Panc1 (cell line): ENCODE data around the gene ATP2B2. TPM values are rescaled to one million over a fixed set of nuclear protein-coding genes. Genes with fewer than 3 reads are reported as not detected.

Experiments used
- ATAC-seq: fragments of 200-7000 bp; cut with Tn5 transposase; 2 replicates; pipeline ENCODE4 v1.9.1; 2020; ENCODE audit warnings: mild to moderate bottlenecking, moderate library complexity
- BruUV-seq: library from RNA; stranded (reverse); fragments of 400-500 nt; replicated peaks from 2 replicates; lab custom pipeline; 2021; lab: Mats Ljungman, UMichigan
- CTCF ChIA-PET: fragments of 300-600 bp; sonication (Branson Sonifier 250); formaldehyde crosslinking; loops from one replicate; lab custom pipeline; 2022; ENCODE audit warnings: antibody characterized with exemption; lab: Charles Lee
- POLR2A ChIA-PET: fragments of 300-600 bp; sonication (Branson Sonifier 250); formaldehyde crosslinking; loops from one replicate; lab custom pipeline; 2022; ENCODE audit warnings: antibody characterized with exemption; lab: Charles Lee
- DNase-seq: peaks from one replicate; pipeline ENCODE4 v3.0.0-alpha.2; 2010; ENCODE audit warnings: low read depth, low spot score
- H3K27ac ChIP-seq: 2 replicates; pipeline ENCODE4 v1.5.1; 2011; ENCODE audit warnings: mild to moderate bottlenecking, low read length, inconsistent platforms
- H3K27me3 ChIP-seq: fragments of 200-500 bp; sonication (Bioruptor generic); 2 replicates; pipeline ENCODE4 v1.6.0; 2014; ENCODE audit warnings: low read length, inconsistent platforms; ENCODE audit not compliant: control insufficient read depth, insufficient read depth
- H3K36me3 ChIP-seq: fragments of 200-500 bp; sonication (Bioruptor generic); 2 replicates; pipeline ENCODE4 v1.5.1; 2014; ENCODE audit warnings: inconsistent platforms, mild to moderate bottlenecking, low read length, moderate library complexity; ENCODE audit not compliant: control insufficient read depth, insufficient read depth
- H3K4me1 ChIP-seq: 2 replicates; pipeline ENCODE4 v1.5.1; 2011; ENCODE audit warnings: inconsistent platforms, mild to moderate bottlenecking, low read length, moderate library complexity; ENCODE audit not compliant: control insufficient read depth, insufficient read depth
- H3K4me3 ChIP-seq, 2 experiments: 2 replicates each; pipeline ENCODE4 v1.5.1; 2011 to 2012; ENCODE audit warnings: low read depth in 2 of 2, low read length in 2 of 2, mild to moderate bottlenecking in 2 of 2, inconsistent platforms in 1 of 2, moderate library complexity in 1 of 2
- H3K9me3 ChIP-seq: fragments of 200-500 bp; sonication (Bioruptor generic); 2 replicates; pipeline ENCODE4 v1.5.1; 2014; ENCODE audit warnings: low read depth, mild to moderate bottlenecking, inconsistent platforms, low read length, moderate library complexity; ENCODE audit not compliant: control insufficient read depth, insufficient read depth
- POLR2AphosphoS5 ChIP-seq: IDR thresholded peaks from 2 replicates; pipeline ENCODE4 v1.6.1; 2012; ENCODE audit warnings: mild to moderate bottlenecking, low read depth, low read length, moderate library complexity
- REST ChIP-seq, 2 experiments: IDR thresholded peaks; 2 replicates each; pipeline ENCODE4 v1.6.1; 2011 to 2012; ENCODE audit warnings: low read depth in 2 of 2, control low read depth in 1 of 2, low read length in 1 of 2, mild to moderate bottlenecking in 1 of 2, moderate library complexity in 1 of 2; ENCODE audit not compliant: insufficient read depth in 1 of 2
- SIN3A ChIP-seq: IDR thresholded peaks from 2 replicates; pipeline ENCODE4 v1.6.1; 2012; ENCODE audit warnings: low read depth, mild to moderate bottlenecking, low read length, moderate library complexity, borderline replicate concordance; ENCODE audit not compliant: insufficient read depth
- TCF7L2 ChIP-seq: IDR thresholded peaks from 2 replicates; pipeline ENCODE4 v1.6.1; 2011; ENCODE audit warnings: mild to moderate bottlenecking, low read depth, low read length, inconsistent platforms
- in situ Hi-C: cut with HindIII; loops from 2 replicates; pipeline ENCODE4 v1.10.0; 2016; ENCODE audit warnings: low sequenced_read_pairs, low pct_unique_long_range_greater_than_20kb
- intact Hi-C: fragments of 100-400 bp; cut with micrococcal nuclease; formaldehyde crosslinking; loops from one replicate; pipeline ENCODE4 v1.10.0; 2022; ENCODE audit not compliant: unreplicated experiment
- total RNA-seq: library from RNA; stranded (reverse); gene quantifications from one replicate; pipeline ENCODE4 v1.2.1, GENCODE V29; 2021; ENCODE audit not compliant: unreplicated experiment
- TF ChIP-seq, protein P1 (sequence below): fragments of 450-650 bp; IDR thresholded peaks from 2 replicates; pipeline ENCODE4 v1.5.1; 2017; ENCODE audit warnings: mild to moderate bottlenecking

ATP2B2 gene
- total RNA-seq, 1 experiment from 2014 or later = not detected

GRCh38 chr3:10303785-10304184 is 201.6 kb downstream of the ATP2B2 start:
- intact Hi-C loops = no loop called here
- DNase-seq (no peak), ATAC-seq (no peak)
- no peaks in the 10 kb centered on the region; the same call in 1 of the 2 replicates for H3K36me3 ChIP-seq
- H3K27me3 ChIP-seq = no peaks in the 10 kb centered on the region
- no peak overlapping the region for H3K27ac ChIP-seq
- TF ChIP-seq REST (IDR thresholded peaks at IDR 0.05; ENCODE audit: insufficient read depth in 1 of 2, low read depth in 2 of 2, low read length in 1 of 2) (no peak), SIN3A (no peak), TCF7L2 (no peak), POLR2AphosphoS5 (no peak)
- TF ChIP-seq, protein P1, sequence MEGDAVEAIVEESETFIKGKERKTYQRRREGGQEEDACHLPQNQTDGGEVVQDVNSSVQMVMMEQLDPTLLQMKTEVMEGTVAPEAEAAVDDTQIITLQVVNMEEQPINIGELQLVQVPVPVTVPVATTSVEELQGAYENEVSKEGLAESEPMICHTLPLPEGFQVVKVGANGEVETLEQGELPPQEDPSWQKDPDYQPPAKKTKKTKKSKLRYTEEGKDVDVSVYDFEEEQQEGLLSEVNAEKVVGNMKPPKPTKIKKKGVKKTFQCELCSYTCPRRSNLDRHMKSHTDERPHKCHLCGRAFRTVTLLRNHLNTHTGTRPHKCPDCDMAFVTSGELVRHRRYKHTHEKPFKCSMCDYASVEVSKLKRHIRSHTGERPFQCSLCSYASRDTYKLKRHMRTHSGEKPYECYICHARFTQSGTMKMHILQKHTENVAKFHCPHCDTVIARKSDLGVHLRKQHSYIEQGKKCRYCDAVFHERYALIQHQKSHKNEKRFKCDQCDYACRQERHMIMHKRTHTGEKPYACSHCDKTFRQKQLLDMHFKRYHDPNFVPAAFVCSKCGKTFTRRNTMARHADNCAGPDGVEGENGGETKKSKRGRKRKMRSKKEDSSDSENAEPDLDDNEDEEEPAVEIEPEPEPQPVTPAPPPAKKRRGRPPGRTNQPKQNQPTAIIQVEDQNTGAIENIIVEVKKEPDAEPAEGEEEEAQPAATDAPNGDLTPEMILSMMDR = no peak
- no TSS peak for BruUV-seq
- no peak overlapping the region for H3K4me3 ChIP-seq
- ChIA-PET CTCF (no interaction called here), POLR2A (no interaction called here)
- no peaks in the 10 kb centered on the region for H3K9me3 ChIP-seq
- in situ Hi-C loops = no loop called here
- H3K4me1 ChIP-seq = no peaks in the 10 kb centered on the region

- POLR2A ChIA-PET = no interaction called here
- H3K9me3 ChIP-seq = no peaks in the 10 kb centered on the region
- in situ Hi-C loops = no loop called here
- no peak for TF ChIP-seq SIN3A
- peak; percentile 22; the same call in 1 of the 2 replicates for TF ChIP-seq POLR2AphosphoS5
- TF ChIP-seq, protein P1 = no peak
- no peak for TF ChIP-seq TCF7L2
- TF ChIP-seq REST (IDR thresholded peaks at IDR 0.05; ENCODE audit: insufficient read depth in 1 of 2, low read depth in 2 of 2, low read length in 1 of 2) = no peak
- no peak overlapping the region for H3K27ac ChIP-seq
- CTCF ChIA-PET = no interaction called here
- no TSS peak for BruUV-seq
- H3K4me3 ChIP-seq = no peak overlapping the region
- ATAC-seq (0 out of 2 replicates have a peak, but pooled peaks have one; percentile 6), DNase-seq (no peak)
- no peaks in the 10 kb centered on the region; the same call in 1 of the 2 replicates for H3K36me3 ChIP-seq
- intact Hi-C loops = no loop called here
- no peaks in the 10 kb centered on the region for H3K4me1 ChIP-seq
- H3K27me3 ChIP-seq = no peaks in the 10 kb centered on the region
Measured at GRCh38 chr3:10303105-10303504, 202.3 kb downstream of the ATP2B2 start.
